Epithelial cell of esophagus (primary cell): ENCODE measurements around the gene MXRA7.
"Not testable (repeated sequence)": the region's sequence is repeated elsewhere in the genome, so short reads cannot be mapped to it uniquely, and the experiment has no call there.

ENCODE experiments used
- DNase-seq: peaks from one replicate; pipeline ENCODE4 v3.0.0; 2010; ENCODE audit warnings: low read depth
- H3K4me3 ChIP-seq: 2 replicates; pipeline ENCODE4 v1.5.1; 2011; ENCODE audit warnings: mild to moderate bottlenecking, low read length, control low read depth
- CTCF ChIP-seq: IDR thresholded peaks from 2 replicates; pipeline ENCODE4 v1.5.1; 2011; ENCODE audit warnings: low read depth, mild to moderate bottlenecking, low read length, control low read depth, inconsistent platforms; ENCODE audit not compliant: insufficient read depth; ENCODE audit errors: missing control alignments

MXRA7 gene

GRCh38 chr17:76726231-76726775, 15.5 kb upstream of the MXRA7 start, which contains the start of gene JMJD6:
Gene JMJD6 (minus strand): TSS chr17:76726606. CDS start chr17:76726475, 131 bp downstream.
- no peak for TF ChIP-seq CTCF
- peak; percentile 98 for DNase-seq
- H3K4me3 ChIP-seq, result peak within 1 kb of the TSS; percentile 83

- peak overlapping the region; percentile 78 for H3K4me3 ChIP-seq
- peak; percentile 39 for DNase-seq
- TF ChIP-seq CTCF, result no peak
Observed at GRCh38 chr17:76725580-76726230, 14.9 kb upstream of the MXRA7 start.

DNA sequence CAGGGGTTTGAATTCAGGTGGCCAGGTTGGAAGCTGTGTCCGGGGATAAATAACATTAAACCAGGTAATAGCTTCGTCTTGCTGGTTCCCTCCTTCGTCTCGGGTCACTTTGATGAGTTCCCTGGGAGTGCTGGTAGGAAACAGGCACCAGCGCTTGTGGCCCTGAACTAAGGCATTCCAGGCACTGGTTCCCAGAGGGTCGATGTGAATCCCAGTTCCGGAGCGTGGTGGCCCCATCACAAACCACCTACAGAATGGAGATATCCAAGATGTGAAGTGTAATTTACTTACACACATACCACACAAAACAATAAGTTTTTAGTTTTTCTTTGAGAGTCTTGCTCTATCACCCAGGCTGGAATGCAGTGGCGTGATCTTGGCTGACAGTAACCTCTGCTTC, 13.0 kb upstream of the MXRA7 start:
- no peak overlapping the region for H3K4me3 ChIP-seq
- DNase-seq, result no peak
- no peak for TF ChIP-seq CTCF

DNA sequence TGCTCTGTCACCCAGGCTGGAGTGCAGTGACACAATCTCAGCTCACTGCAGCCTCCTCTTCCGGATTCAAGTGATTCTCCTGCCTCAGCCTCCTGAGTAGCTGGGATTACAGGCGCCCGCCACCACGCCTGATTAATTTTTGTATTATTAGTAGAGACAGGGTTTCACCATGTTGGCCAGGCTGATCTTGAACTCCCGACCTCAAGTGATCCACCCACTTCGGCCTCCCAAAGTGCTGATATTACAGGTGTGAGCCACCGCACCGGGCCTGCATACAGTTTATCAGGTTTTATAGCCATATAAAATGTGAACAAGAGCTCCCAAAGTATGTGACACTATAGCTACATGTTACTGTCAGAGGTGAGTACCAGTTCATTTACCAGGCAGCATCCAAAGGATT, 12.2 kb upstream of the MXRA7 start:
- not testable (repeated sequence) for DNase-seq, H3K4me3 ChIP-seq

- H3K4me3 ChIP-seq, result no peak overlapping the region
- DNase-seq, result no peak
- no peak for TF ChIP-seq CTCF
Observed at GRCh38 chr17:76722279-76722678, 11.5 kb upstream of the MXRA7 start.

DNA sequence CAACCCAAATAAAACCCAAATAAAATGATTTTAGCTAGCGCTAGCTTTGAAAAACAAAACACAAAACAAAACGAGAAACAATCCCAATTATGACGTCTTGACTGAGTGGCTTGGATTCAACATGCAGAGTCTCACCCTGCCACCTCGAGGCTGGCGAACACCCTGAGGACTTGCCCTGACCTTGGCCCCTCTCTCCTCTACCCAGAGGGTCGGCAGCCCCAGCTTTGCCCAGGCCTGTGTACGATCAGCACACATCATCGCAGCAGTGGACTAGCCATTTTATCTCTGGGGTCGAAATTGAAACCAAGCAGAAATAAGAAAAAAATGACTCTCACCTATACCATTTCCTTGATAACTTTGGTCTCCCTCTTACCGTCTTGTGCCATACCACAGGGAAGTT, 10.7 kb upstream of the MXRA7 start:
- no peak overlapping the region for H3K4me3 ChIP-seq
- no peak for DNase-seq
- no peak for TF ChIP-seq CTCF

- no peak for DNase-seq
- no peak for TF ChIP-seq CTCF
Observed at GRCh38 chr17:76720941-76721340, 10.2 kb upstream of the MXRA7 start.

DNA sequence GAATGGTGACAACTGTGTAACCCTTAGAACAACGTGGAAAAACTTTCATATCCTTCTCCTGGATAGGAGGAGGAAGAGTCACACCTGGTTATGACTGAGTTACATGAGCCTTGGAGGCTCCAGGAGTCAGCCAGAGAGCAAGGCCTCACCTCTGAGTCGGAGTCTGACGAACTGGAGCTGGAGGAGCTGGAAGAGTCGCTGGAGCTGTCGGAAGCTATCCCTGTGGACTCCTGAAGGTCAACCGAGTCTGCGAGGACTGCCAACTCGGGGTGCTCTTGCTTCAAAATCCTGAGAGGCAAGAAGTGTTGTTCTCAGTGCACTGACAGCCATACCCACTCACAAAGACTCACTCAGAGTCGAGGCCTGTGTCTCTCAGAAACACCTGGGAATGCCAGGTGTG, 9.4 kb upstream of the MXRA7 start:
- no peak for TF ChIP-seq CTCF
- no peak for DNase-seq
- no peak overlapping the region for H3K4me3 ChIP-seq

More at GRCh38 chr17:76720941-76721340, 10.2 kb upstream of the MXRA7 start:
- H3K4me3 ChIP-seq, result no peak overlapping the region
